Type B pancreatic cell (in vitro differentiated cells): ENCODE results near the gene HDAC8. TPM values are rescaled to one million over a fixed set of nuclear protein-coding genes. Genes with fewer than 3 reads are reported as not detected.

Experiments used
- DNase-seq: peaks from one replicate; pipeline ENCODE4 v3.0.0; 2021; ENCODE audit warnings: mixed read lengths; ENCODE audit not compliant: unreplicated experiment; ENCODE audit errors: extremely low spot score
- H3K27ac Mint-ChIP-seq: 2 replicates; pipeline ENCODE4 v1.8.0; 2021; ENCODE audit warnings: mild to moderate bottlenecking, mixed read lengths
- H3K27me3 Mint-ChIP-seq: 2 replicates; pipeline ENCODE4 v1.8.0; 2021; ENCODE audit warnings: mixed read lengths
- H3K36me3 Mint-ChIP-seq: 2 replicates; pipeline ENCODE4 v1.8.0; 2021; ENCODE audit warnings: mixed read lengths
- H3K4me1 Mint-ChIP-seq: one replicate; pipeline ENCODE4 v1.8.0; 2021; ENCODE audit warnings: mixed read lengths; ENCODE audit not compliant: unreplicated experiment
- H3K4me3 Mint-ChIP-seq: 2 replicates; pipeline ENCODE4 v1.8.0; 2021; ENCODE audit warnings: mild to moderate bottlenecking, mixed read lengths
- H3K9me3 Mint-ChIP-seq: 2 replicates; pipeline ENCODE4 v1.8.0; 2021; ENCODE audit warnings: mixed read lengths
- total RNA-seq: library from RNA; stranded (reverse); gene quantifications from 2 replicates; pipeline ENCODE4 v1.2.1, GENCODE V29; 2021; ENCODE audit warnings: low replicate concordance
- TF ChIP-seq, protein P1 (sequence below): fragments of 200-600 bp; sonication (generic); conservative IDR thresholded peaks from 2 replicates; pipeline ENCODE4 v1.5.0; 2021; ENCODE audit warnings: antibody characterized with exemption, mild to moderate bottlenecking

The HDAC8 gene
- total RNA-seq, 1 donor from 2014 or later: 32.4 TPM

DNA sequence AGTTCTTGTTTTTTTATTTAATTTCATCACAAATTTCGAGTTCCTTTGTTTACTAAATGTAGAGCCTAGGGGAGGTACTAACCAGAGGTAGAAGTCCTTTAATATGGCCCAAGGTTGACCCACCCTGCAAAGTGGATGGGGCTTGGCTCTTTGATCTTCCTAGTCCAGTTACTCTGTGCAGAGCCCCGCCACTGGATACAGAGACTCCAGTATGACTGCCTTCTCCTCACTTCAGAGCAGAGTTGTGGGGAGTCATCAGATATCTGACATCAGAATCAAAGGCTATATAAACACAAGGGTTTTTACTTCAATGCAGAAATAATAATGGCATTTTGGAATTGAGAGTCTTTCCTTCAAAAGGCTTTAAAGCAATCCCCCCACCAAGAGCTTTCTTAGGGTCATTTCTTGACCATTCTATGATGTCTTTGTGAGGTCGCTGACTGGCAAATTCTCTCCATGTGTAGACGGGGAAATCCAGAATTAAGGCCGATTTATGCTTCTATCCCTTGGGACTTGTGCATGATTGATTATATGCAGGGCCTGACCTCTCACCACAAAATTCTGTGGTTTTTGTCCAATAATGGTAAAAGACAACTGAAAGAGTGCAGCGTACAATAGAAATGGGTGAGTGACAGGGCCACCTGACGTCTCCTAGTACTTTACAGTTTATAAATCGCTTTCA is 178.7 kb downstream of the HDAC8 start:
- H3K27ac Mint-ChIP-seq: no peak overlapping the region
- TF ChIP-seq, protein P1, sequence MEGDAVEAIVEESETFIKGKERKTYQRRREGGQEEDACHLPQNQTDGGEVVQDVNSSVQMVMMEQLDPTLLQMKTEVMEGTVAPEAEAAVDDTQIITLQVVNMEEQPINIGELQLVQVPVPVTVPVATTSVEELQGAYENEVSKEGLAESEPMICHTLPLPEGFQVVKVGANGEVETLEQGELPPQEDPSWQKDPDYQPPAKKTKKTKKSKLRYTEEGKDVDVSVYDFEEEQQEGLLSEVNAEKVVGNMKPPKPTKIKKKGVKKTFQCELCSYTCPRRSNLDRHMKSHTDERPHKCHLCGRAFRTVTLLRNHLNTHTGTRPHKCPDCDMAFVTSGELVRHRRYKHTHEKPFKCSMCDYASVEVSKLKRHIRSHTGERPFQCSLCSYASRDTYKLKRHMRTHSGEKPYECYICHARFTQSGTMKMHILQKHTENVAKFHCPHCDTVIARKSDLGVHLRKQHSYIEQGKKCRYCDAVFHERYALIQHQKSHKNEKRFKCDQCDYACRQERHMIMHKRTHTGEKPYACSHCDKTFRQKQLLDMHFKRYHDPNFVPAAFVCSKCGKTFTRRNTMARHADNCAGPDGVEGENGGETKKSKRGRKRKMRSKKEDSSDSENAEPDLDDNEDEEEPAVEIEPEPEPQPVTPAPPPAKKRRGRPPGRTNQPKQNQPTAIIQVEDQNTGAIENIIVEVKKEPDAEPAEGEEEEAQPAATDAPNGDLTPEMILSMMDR: no peak
- H3K36me3 Mint-ChIP-seq: no peaks in the 10 kb centered on the region
- H3K4me1 Mint-ChIP-seq: peaks cover 18% of the 10 kb centered on the region
- no peak for DNase-seq
- no peaks in the 10 kb centered on the region for H3K9me3 Mint-ChIP-seq
- H3K4me3 Mint-ChIP-seq: no peak overlapping the region
- no peaks in the 10 kb centered on the region for H3K27me3 Mint-ChIP-seq

DNA sequence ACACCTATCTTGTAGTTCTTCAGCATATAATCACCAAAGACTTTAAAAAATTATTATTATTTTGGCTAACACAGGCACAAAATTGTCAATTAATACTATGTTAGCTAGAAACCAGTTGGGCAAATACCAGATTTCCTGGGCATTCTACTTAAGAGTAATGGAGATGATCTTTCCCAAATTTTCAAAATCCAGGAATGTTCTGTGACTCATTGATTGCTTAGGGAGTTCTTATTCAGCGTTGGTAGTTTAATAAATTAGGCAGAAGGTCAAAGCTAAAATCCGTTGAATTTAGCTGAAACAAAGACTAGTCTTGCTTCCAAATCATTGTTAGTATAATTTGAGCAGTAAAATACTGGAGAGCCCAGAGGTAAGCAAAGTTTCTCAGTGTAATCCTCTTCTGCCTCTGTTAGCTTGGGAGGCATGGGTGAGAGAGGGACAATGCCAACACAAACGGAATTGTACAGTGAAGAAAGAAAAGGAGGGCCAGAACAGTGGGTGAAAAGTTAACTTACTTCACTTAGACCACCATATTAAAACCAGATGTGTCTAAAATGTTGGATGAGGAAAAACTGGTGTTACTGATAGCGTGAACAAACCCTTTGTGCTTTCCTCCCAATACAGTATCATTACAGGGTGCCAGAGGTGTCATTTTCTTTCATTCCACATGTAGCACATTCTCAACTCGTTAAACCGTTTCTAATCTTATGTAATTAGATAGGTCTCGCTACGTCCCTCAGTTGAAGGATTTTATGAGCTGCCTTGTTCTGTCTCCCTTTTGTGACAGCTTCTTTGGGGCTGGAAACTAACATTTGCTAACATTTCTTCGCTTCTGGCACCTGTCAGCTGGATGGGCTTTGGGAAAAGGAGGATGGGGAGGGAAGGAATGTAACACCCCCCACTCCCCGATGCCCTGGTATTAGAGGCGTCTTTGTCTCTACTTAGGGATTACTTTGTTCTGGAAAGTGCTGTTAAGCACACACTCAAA is 179.5 kb downstream of the HDAC8 start:
- H3K36me3 Mint-ChIP-seq: no peaks in the 10 kb centered on the region
- H3K27me3 Mint-ChIP-seq: no peaks in the 10 kb centered on the region
- H3K4me1 Mint-ChIP-seq: peaks cover 18% of the 10 kb centered on the region
- TF ChIP-seq, protein P1: no peak
- no peak overlapping the region for H3K4me3 Mint-ChIP-seq
- no peak for DNase-seq
- H3K9me3 Mint-ChIP-seq: no peaks in the 10 kb centered on the region
- no peak overlapping the region for H3K27ac Mint-ChIP-seq

DNA sequence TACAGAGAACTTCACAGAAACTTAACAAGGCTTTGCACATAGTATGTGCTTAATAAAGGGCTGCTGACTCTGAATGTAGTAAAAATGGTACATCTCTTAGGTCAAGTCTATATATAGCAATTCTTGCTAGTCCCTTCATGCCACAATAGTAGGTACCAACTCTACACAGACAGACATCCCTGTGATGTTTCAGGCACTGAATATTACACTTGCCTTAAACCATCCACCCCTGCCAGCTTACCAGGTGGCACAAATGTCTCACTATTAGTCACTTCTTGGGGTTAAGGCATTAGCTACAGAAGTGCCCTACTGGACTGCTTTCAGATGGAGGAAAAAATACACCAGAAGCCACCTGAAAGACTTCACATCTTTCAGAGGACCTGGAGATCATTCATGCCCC is 180.6 kb downstream of the HDAC8 start:
- Mint-ChIP-seq H3K9me3 (no peaks in the 10 kb centered on the region), H3K27me3 (no peaks in the 10 kb centered on the region), H3K36me3 (no peaks in the 10 kb centered on the region), H3K27ac (no peak overlapping the region), H3K4me1 (peaks cover 18% of the 10 kb centered on the region), H3K4me3 (no peak overlapping the region)
- TF ChIP-seq, protein P1: no peak
- DNase-seq: no peak

DNA sequence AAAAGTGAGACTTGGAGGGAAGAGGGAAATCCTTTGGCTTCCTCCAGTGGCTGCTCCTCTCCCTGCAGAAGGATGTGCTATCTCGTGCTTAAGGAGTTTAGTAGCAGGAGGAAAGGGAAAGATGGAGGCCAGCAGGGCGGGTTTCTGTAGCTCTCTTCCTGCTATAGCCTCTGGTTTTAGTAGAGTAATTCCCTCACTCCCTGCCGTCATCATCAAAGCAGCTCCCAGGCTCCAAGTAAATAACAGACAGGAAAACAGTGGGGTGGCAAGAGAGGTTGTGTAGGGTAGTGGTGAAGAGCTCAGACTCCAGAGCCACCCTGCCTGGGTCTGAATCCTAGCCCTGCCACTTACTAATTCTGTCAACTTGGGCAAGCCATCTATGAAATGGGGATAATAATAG is 185.4 kb downstream of the HDAC8 start:
- Mint-ChIP-seq H3K4me1 (peaks cover 9% of the 10 kb centered on the region), H3K36me3 (no peaks in the 10 kb centered on the region), H3K9me3 (no peaks in the 10 kb centered on the region), H3K27me3 (no peaks in the 10 kb centered on the region), H3K4me3 (no peak overlapping the region), H3K27ac (no peak overlapping the region)
- no peak for DNase-seq
- TF ChIP-seq, protein P1: no peak

DNA sequence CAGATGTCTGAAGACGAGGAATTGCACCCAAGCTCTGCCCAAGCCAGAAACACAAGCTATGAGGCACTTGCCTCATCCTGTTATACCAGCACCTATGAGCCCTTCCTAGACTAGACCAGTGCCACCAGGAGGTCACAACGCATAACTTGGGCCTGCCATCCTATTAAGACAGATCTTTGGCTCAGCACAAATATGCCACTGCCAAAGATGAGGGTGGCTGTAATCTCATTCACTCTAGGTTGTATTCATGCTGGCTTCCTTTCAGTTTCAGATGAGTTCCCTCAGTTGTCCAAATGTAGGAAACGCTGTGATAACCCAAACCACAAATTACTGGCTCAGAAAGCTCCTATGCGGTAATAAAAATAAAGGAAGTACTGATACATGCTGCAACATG is 190.4 kb downstream of the HDAC8 start:
- Mint-ChIP-seq H3K4me3 (no peak overlapping the region), H3K36me3 (no peaks in the 10 kb centered on the region), H3K27ac (no peak overlapping the region), H3K27me3 (no peaks in the 10 kb centered on the region), H3K4me1 (peaks cover 5% of the 10 kb centered on the region), H3K9me3 (no peaks in the 10 kb centered on the region)
- no peak for DNase-seq
- TF ChIP-seq, protein P1: no peak
